GM18873 (cell line): ENCODE data around the gene CLPX.
"Not testable (repeated sequence)": the region's sequence is repeated elsewhere in the genome, so short reads cannot be mapped to it uniquely, and the experiment has no call there.

Experiments used
- ATAC-seq: cut with Tn5 transposase; IDR thresholded peaks from one replicate; pipeline ENCODE4 v1.9.1; 2021; ENCODE audit warnings: mild to moderate bottlenecking, moderate library complexity, moderate number of reproducible peaks; ENCODE audit not compliant: unreplicated experiment, low FRiP score

Gene CLPX

DNA sequence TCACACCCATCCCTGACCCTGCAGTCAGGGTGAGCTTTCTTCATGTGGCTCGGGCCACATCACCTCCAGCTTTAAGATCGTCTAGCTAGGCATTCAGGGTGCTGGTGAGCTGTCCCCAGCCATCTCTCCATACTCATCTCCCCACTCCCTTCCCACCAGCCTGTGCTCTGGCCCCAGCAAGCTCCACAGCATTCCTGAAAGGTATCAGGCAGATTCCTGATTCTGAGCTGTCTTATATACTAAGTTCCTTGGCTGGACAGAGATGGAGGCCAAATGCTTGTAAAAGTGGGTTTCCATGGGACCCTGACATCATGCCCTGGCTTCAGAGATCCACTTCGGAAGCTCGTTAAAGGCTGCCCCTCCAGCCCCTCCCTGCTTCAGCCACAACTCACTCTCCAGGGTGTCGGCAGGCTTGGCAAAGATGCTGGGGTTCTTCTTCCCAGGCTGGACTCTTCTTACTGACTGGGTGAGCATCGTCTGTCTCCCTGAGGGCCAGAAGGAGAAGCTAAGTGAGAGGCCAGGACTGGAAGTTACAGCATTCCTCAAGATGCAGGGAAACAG is 22.2 kb upstream of the CLPX start:
- no peak for ATAC-seq

DNA sequence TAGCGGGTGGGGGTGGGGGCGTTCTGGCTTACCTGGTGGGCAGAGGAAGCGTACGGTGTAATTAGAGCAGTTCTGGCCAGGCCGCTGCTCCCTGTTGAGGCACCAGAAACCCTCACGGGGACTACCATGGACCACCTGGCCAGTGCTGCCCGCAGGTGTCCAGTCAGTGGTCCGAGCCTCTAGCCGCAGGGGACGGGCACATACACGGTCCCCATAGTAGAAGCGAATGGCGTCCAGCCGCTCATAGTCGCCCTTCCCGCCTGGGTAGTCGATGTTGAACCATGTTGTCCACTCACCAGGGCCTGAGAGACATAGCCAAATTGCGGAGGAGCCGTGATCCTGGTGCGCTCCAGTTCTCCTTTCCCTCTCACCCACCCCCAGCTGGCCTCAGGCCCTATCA is 21.6 kb upstream of the CLPX start:
- ATAC-seq = no peak

DNA sequence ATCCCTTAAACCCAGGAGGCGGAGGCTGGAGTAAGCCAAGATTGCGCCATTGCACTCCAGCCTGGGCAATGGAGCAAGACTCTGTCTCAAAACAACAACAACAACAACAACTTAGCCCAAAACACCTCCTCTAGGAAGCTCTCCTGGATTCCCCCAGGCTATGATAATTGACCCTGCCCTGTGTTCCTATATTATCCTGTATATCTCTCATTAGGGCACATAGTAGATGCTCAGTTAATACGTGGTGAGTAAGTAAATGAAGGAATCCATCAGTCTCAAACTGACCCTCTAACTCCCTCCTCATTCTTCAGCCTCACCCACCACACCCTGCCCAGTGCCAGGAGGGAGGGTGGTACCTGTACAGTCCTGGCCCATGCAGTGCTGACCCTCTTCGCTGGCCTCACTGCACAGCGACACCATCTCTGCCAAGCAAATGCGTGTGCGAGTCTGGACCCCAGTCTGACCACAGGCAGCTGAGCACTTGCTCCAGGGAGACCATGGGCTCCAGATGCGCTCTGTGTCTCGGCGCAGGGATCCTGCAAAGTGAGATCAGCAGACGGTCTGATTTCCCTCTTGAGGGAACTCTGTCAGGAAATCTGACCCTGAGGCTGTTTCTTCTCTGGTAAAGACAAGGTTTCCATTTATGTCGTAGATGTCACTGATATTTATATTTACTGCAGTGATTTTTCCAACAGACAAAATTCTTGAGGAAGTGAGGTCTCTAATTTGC is 20.0 kb upstream of the CLPX start:
- ATAC-seq = no peak

DNA sequence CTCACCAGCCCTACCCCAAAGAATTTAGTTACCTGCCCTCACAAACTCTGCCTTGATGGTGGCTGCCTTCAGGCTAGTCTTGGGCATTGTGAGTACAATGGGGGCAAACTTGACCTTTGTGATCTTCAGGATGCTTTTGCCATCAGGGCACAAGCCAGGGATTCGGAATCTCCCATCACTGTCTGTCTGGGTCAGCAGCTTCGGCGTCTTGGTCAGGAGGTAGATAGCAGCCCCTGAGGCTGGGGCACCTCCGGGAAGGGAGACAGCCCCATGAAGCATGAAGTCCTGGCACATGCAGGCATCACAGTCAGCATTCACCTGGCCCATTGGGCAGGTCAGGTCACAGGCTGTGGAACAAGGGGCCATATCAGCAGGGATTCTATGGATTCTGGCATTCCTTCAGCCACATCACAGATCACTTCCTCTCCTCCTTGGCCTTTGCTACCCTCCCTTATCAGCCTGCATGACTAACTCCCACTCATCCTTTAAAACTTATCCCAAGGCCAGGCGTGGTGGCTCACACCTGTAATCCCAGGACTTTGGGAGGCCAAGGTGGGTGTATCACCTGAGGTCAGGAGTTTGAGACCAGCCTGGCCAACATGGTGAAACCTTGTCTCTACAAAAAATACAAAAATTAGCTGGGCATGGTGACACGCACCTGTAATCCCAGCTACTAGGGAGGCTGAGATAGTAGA is 19.2 kb upstream of the CLPX start:
- ATAC-seq = no peak

DNA sequence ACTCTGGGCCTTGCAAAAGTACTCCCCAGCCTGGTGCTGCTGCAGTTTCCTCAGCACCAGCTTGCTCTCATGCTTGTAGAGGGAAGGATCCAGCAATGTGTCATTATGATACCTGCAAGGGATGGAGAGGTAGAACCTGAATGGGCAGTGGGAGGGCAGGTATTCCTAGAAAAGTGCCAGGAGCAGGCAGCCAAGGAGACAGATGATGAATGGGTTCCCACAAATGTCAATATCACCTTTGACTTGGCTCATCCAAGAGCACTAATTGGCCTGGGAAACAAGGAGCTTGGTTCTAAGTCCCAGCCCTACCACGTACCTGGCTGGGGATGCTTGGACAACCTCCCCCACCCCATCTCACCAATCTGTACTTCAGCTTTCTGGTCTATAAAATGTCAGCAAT is 16.8 kb upstream of the CLPX start:
- ATAC-seq = no peak

DNA sequence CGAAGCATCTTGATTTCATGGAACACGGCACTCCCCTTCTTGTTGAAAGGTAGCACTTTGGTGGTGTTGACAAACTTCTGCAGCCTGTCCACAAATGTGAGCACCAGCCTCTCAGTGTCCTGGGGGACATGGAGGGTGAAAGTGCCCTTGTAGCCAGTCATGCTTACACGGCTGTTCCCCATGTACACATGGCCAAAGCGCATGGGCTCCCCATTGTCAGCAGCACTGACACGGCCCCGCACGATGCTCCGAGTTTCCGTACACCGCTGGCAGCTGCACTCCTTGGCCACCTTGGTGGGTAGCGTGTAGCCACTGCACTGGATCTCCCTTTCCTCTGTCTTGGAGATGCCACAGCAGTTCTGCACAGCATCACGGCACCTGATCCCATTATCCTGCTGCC is 13.4 kb upstream of the CLPX start:
- ATAC-seq = no peak

DNA sequence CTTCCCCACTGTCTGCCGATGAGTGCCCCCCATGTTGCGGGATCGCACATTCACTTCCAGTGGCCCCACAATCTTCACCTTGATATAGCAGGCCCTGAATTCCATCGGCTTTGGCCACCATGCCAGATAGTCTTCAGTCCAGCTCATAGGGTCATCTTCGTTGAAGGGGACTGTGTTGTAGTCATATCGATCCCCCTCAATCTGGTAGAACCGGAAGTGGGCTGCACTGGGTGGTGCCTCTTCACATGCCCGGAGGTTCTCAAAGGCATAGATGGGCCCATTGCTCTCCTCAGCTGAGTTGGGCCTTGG is 12.1 kb upstream of the CLPX start:
- no peak for ATAC-seq

DNA sequence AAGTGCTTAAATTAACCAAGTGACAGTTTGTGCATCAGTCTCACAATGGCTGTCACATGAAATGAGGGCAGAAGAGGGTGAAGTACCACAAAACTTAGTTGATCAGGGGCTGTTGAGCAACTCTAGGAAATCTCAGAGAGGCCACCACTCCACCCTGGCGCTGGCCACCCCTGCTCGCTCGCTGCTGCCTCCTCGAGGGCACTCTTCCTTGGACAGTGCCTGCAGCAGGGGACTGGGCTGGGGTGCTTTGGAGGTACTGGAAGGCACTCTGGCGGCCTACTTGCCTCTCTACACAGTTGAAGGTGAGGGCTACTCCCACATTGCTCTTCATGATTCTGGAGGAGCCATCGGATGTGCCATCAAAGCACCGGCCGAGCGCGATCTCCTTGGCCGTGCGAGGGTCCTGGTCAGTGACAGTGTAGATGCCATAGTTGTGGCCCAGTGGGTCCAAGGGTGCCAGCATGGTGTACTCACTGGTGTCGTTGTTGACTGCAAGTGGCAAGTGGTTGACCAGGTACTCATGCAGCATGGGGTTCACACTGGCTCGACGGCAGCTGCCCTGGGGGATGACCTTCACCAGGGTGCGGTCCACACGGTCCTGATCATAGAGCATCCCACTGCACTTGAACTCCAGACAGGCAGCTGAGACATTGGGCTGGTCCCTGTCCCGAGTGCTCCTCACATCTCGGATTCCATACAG is 11.6 kb upstream of the CLPX start:
- no peak for ATAC-seq

DNA sequence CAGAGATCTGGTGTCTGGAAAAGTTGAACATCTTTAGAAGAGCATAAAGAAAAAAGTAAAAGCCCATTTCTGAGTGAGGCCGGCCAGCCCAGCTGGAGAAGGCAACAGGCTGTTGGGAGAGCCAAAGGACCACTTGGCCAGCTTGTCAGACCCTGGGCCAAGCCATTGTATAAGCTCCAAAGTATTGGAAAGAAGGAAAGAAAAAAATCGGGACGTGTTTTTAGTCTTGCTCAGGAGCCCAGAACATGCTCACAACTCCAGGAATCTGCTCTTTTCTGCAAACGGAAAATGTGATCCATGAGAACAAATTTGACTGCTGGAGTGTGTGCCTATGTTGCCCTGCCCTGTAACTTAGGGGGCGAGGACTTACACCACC is 10.4 kb upstream of the CLPX start:
- no peak for ATAC-seq

DNA sequence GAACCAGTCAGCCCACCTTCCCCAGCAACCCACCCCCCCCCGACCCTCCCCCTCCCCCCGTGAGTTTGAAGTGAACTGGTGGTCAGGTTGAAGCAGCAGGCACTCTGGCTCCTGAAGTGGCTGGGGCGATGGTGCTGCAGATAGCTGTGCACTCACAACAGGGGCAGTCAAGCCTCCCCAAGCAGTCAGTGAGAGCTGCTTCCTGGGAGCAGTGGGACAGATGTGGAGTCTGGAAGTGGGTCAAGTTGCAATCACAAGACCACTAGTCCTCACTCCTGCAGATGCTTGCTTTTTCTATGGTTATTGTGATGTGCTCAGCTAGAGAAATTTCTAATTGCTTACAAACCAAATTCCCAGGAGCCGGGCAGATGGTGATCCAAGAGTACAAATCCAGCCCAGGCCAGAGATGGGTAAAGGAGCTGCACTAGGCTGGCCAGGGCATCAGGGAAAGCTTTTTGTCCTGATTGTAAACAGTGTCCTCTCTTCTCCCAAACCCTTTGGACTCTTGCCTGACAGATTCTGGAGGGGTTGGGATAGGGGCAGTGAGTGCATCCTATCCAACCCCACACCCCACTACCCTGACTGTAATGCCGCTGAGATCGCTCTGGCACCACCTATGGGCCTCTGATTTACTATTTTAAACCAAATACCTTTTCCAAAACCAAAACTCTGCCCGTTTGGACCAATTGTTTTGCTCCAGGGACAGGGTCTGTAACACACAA is 9.8 kb upstream of the CLPX start:
- ATAC-seq = no peak

DNA sequence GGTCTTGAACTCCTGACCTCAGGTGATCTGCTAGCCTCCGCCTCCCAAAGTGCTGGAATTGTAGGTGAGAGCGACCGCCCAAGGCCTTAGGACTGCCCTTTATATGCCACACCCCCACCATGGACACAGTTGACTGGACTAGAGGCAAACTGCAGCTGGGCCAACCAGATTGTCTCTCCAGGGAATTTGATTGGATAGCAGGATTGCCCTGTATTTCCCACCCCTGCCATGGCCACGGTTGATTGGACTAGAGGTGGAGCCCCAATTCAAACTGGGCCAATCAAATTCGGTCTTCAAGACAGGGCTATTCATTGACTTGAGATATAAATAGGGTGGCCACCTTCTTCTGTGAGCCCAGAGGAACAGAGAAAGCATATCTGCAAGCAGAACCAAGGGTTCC is 6.9 kb upstream of the CLPX start:
- ATAC-seq = no peak

DNA sequence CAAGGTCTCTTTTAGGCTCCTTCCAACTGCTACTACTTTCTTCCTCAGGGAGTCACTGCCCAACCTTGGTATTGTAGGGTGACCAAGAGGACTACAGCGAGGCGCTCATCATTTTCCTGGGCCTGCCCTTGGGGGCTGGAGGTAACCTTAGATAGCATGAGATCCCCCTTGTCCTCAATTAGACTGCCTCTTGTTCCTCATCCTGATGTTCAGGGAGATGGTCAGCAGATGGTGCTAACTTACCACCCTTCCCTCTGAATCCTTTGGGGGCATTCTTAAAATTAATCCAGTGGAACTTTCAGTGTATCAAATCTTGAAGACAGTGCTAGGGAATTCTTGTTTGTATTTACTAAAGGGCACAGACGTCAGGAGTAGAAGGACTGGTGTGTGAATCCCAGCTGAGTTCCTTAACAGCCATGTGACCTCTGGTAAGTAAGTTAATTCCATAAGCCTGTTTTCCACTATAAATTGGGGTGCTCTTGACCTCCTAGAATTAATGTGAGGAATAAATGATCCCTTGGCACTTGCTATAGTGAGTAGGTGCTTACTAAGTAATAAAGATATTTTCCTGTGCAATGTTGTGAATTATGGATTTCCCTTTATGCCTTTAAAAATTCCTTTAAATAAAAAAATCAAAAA is 4.1 kb upstream of the CLPX start:
- no peak for ATAC-seq

DNA sequence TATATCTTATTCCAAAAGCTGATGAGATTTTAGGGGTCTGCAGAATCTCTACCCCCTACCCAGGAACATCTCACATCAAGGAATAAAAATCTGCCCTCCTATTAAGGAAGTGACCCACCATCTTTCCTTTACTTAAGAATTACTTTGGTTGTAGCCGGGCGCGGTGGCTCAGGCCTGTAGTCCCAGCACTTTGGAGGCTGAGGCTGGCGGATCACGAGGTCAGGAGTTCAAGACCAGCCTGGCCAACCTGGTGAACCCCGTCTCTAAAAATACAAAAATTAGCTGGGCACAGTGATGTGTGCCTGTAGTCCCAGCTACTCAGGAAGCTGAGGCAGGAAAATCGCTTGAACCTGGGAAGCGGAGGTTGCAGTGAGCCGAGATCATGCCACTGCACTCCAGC is 3.3 kb upstream of the CLPX start:
- not testable (repeated sequence) for ATAC-seq

DNA sequence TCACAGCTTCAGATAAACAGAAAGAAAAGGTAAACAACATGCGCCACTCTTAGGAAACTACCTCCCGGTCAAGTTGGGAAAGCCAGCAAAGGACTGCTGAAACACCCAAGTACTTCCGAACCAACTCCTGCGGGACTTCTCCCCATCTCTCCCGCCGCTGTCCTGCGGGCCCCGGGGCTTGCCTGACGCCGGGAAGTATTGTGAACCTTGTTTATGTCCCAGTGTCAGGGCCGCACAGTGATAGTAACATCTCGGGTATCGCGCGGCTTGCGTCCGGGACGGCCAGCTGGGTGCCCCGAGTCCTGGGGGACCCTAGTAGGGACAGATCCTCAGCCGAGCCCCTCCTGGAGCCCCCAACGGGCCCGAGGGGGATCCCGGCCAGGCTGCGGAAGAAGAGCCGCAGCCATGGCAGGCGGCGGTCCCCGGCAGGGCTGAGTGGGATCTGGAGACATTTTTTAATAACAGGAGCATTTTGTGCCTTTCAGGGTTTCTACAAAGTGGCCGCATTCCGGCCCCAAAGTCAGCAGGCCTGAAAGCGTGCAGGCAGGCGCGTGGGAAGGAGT is 756 bp downstream of the CLPX start:
- no peak for ATAC-seq

DNA sequence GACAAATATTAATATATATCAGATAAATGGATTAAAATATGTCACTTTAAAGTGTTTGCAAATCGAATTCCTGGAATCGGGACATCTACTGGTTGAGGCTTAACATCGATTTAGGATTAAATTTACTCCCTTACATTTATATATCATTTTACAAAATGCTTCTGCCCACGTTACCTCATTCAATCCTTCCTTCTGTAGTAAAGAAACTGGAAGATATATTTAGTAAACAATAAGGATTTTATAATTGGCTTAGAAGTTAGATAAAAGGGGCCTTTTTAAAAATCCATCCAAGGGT is 1.3 kb downstream of the CLPX start:
- ATAC-seq = no peak

DNA sequence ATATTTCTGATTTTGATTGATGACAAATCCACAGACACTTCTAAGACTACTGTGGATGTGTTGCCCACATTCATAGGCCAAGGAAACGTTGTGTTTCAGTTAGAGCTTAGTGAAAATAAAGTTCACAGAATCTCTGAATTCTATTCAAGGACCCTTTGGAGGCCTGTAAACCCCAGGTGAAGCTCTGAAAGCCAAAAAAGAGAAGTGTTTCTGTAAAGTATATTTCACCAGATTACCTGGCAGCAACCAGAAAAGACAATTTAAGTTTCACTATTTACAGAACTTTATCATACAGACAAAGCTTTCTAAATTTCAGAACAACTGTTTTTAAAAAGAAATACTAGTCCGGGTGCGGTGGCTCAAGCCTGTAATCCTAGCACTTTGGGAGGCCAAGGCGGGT is 2.6 kb downstream of the CLPX start:
- no peak for ATAC-seq

DNA sequence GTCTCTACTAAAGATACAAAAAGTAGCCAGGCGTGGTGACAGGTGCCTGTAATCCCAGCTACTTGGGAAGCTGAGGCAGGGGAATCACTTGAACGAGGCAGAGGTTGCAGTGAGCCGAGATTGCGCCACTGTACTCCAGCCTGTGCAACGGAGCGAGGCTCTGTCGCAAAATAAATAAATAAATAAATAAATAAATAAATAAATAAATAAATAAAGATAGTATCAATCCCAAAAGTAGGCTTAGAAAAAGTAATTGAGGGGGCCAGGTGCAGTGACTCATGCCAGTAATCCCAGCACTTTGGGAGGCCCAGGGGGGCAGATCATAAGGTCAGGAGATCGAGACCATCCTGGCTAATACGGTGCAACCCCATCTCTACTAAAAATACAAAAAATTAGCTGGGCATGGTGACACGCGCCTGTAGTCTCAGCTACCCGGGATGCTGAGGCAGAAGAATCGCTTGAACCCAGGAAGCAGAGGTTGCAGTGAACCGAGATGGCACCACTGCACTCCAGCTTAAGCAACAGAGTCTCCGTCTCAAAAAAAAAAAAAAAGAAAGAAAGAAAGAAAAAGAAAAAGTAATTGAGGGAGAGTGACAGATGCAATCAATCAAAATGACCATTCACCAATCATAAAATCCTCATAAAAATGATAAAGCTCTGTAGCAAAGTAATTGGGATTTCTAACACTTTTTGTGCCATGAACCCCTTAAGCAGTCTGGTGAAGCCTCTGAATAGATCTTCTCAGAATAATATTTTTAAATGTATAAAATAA is 3.4 kb downstream of the CLPX start:
- not testable (repeated sequence) for ATAC-seq

DNA sequence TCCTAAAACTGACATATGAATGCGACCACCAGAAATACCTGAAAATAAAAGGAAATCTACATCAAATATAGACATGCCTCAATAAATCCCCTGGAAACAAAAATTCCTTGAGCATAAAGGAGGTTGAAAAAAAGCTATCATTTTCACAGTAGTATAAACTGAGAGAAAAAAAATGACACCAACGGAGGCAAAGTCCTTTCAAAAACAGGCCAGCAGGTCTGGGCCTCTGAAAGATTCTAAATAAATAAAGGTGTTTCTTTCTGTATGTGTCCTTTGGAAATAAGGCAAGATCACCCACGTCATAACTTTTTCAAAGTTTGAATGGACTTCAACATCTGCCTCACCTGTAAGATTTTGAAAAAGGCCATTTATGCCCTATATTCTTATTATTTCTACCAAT is 5.0 kb downstream of the CLPX start:
- no peak for ATAC-seq

DNA sequence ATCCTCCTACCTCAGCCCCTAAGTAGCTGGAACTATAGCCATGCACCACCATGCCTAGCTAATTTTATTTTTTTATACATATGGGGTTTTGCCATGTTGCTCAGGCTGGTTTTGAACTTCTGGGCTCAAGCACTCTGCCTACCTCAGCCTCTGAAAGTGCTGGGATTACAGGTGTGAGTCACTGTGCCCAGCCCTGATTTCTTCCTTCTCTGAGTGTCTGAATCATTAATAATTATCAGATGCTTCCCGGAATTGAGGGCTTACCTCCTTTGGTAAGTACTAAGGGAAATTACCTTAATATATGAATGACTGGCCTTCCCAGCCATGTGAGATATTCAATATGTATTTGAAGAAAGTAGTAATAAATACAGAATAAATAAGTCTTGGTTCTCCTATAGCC is 7.2 kb downstream of the CLPX start:
- ATAC-seq = no peak

DNA sequence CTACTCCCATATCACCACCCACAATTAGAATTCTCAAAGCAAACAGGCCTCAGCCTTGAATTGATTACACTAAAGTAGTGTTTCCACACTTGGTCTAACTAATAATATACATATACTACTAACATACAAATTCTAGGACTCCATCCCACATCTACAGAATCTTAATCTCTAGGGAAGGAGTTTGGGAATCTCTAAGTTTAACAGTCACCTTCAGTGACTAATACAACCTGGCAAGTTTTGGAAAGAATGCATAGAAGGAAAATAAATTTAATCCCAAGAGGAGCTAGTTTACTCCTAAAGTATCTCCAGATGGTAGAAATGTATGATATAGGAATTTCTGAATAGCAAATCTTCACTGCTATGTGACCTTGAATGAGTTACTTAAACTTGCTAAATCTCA is 9.1 kb downstream of the CLPX start:
- no peak for ATAC-seq
